Occipital lobe (tissue), 2 donors: ENCODE measurements around the gene SCGB2B2. TPM values are rescaled to one million over a fixed set of nuclear protein-coding genes. Genes with fewer than 3 reads are reported as not detected.
"Not testable (repeated sequence)": the region's sequence is repeated elsewhere in the genome, so short reads cannot be mapped to it uniquely, and the experiment has no call there.

Experiments
- DNase-seq: peaks from one replicate; lab custom pipeline; 2025; lab: John Stamatoyannopoulos, UW
- total RNA-seq: library from RNA; depleted of rRNA; stranded (reverse); fragments of >200 nt; gene quantifications from one replicate; pipeline ENCODE4 v1.2.3, GENCODE V29; 2014

Gene SCGB2B2
- total RNA-seq, 1 donor from 2014 or later: 0.16 TPM

DNA sequence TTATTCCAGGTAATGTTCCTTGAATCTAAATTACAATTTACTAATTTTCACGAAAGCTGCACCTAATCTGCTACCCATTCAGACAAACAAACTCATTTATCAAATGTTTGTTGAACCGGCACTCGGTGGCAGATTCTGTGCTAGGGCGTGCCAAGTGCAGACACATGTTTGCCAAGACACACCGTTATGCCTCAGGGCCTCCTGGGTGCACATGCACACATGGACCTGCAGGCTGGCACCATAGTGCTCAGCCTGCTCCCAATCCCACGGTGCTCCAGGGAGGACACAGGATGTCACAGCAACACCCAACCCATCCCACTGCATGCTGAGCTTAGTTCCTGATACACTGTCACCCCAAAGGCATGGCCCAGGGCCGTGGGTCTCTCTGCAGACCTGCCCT is 7.7 kb downstream of the SCGB2B2 start:
- DNase-seq: no peak

DNA sequence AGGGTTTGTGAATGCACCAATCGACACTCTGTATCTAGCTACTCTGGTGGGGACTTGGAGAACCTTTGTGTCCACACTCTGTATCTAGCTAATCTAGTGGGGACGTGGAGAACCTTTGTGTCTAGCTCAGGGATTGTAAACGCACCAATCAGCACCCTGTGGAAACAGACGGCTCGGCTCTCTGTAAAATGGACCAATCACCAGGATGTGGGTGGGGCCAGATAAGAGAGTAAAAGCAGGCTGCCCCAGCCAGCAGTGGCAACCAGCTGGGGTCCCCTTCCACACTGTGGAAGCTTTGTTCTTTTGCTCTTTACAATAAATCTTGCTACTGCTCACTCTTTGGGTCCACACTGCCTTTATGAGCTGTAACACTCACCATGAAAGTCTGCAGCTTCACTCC is 8.3 kb downstream of the SCGB2B2 start:
- DNase-seq: not testable (repeated sequence)

DNA sequence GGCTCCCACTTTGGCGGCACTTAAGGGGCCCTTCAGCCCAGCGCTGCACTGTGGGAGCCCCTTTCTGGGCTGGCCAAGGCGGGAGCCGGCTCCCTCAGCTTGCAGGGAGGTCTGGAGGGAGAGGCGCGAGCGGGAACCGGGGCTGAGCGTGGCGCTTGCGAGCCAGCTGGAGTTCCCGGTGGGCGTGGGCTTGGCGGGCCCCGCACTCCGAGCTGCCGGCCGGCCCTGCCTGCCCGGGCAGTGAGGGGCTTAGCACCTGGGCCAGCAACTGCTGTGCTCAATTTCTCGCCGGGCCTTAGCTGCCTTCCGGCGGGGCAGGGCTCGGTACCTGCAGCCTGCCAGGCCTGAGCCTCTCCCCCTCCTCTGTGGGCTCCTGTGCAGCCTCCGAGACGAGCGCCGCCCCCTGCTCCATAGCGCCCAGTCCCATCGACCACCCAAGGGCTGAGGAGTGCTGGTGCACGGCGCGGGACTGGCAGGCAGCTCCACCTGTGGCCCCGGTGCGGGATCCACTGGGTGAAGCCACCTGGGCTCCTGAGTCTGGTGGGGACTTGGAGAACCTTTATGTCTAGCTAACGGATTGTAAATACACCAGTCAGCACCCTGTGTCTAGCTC is 8.8 kb downstream of the SCGB2B2 start:
- not testable (repeated sequence) for DNase-seq

DNA sequence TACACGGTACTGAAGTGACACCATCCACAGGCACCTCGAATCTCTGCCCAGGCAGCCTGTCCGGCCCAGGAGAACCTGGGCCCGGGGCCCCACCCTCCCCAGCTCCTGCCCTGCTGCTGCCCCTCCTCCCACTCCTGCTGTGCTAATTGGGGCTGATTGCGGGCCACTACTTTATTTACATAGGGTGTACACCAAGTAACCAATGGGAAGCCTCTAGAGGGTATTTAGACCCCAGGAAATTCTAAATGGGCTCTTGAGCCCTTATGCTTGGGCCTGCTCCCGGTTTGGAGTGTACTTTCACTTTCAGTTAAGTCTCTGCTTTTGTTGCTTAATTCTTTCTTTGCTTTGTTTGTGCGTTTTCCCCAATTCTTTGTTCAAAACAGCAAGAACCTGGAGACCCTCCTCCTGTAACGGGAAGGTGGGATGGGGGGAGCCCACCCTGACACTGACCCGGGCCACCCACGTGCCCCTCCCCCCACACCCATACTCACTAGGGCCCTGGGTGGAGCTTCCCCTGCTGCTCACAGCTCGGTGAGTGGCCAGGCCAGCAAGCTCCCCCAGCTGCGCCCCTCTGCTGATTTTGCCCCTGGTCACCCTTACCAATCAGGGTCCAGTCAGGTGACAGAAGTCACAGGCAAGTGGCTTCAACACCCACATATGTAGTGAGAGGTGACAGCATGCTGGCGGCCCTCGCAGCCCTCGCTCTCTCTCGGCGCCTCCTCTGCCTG is 9.4 kb downstream of the SCGB2B2 start:
- DNase-seq: no peak

DNA sequence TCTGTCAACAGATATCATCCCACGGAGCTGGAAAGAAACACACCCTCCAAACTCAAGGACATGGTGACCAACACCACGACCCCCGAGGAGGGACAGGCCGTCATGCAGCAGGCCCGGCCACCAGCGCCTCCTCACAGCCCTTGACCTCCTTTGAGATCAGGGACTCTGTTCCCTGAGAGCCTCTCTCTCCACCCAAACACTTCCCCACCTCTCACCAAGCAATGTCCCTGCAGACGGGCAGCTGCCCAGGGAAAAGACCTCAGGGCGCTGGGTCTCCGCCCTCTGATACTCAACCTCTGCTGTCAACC is 10.0 kb downstream of the SCGB2B2 start:
- no peak for DNase-seq

DNA sequence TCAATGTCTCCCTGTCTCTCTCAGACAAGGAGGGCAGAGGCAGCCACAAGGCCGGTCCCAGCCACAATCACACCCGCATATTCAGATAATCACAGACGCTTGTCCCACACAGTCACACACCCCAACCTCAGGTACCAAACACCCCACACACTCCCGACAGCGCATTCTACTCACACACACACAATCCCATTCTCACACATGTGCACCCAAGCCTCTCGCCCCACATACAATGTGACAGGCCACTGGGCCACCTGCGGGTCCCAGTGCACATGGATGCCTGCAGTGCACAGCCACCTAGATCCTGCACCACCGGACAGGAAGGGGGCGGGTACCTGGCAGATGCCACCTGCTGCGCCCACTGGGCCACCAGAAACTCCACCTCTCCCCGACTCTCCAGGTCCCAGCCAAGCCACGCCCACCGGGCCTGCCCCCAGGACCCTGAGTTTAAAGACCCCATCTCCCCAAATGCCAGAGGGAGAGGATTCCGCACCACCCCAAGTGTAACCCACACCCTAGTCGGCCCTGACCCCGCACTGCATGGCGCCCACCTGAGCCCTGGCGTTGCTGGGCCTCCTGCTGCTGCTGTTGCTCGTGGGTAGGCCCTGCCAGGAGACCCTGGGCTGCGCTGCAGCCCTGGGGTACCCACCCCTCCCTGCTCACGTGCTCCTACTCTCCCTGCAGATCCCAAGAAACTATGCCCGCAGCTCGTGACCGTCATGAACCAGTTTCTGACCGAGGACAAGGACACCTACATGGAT is 10.6 kb downstream of the SCGB2B2 start:
- no peak for DNase-seq

DNA sequence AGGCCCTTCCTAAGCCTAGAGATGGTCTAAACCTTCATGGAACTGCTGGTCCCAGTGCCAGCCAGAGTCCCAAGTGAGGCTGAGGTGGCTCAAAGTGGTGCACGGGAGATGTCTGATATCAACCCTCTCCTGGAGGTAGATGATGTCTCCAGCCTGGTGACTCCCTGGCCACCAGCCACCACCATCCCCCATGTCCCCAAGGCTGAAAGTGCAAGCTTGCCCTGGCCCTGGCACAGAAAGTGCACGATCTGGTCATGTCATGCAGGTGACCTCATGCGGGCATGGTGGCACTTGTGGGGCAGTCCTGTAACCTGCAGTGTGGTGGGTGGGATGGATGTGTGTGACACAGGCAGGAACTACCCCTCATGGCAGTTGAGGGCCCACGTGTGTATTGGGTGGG is 11.7 kb downstream of the SCGB2B2 start:
- not testable (repeated sequence) for DNase-seq

DNA sequence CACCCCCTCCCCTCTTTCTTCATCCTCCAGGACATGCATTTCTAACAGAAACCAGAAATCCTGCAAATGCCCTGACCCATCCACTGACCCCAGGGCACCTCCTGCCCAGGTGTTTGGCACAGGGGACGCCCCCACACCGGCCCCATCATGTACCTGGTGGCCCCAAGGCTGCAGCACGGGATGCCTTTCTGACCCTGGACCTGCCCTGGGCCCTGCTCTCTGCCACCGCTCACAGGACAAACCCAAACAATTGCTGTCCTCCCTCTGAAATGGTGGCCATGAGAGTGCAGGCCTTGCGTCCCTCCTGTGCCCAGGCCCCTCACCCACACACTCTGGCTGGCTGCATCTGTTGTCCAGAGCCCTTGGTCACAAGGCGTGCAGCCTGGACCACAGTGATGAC is 12.1 kb downstream of the SCGB2B2 start:
- DNase-seq: no peak

DNA sequence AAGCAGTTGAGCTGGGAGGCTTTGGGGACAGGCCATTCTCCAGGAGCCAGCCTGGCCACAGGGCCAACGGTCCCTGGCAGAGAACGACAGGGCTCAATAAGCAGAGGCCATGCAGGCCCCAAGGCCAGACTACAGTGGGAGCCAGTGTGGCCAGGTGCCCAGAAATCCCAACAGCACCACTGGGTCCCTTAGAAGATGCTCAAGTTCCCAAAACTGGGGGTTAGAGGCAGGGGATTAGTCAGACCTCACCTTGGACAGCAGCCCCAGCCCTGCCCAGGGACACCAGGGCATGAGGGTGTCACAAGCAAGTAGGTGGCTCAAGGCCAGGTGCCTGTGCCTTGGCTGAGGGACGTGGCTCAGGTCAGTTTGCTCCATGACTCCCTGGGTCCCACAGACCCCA is 12.8 kb downstream of the SCGB2B2 start:
- DNase-seq: no peak

DNA sequence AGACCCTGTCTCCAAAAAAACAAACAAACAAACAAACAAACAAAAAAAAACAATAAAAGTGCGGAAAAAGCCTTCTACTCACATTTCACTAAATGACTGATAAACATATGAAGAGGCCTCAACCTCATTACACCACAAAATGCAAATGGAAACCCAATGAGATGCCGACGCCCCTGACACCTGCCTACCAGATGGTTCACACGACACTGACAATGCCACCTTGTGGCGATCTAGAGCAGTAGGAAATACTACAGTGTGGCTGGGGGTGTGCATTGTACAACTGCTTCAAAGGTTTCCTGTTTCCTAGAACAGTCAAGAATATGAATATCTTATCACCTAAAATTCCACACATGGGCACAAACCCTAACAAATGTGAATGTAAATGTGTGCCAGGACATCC is 14.0 kb downstream of the SCGB2B2 start:
- DNase-seq: no peak

DNA sequence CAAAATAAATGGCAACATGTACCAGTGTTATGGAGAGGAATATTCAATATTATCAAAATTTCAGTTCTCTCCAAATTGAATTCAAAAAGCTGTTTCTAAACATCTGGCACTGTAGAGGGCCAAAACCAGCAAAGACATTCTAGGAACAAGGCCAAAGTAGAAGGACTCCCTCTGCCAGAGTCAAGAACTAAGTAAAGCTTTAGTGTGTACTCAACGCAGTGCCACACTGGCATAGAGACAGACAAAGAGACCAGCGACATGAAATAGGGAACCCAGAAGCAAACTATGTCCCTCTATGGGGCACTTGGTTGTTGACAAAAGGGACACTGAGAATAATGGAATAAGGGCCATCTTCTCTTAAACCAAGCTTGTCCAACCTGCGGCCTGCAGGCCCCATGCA is 15.6 kb downstream of the SCGB2B2 start:
- no peak for DNase-seq

DNA sequence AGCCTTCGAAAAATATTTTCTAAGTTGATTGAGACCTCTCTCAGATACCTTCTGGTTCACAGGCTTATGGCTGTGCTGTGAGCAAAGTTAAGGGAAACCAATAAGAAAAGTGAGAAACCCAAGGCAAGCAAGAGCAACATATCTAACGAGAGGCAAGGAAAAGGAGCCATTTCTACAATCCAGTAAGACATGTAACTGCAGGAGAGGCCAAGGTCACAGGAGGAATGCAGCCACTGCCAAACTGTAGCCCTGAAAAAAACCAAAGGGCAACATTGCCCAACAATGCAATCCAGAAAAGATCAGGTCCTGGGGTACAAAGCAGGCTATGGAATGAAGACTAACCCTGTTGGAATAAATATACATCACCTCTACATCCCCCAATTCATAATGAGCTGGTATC is 21.3 kb downstream of the SCGB2B2 start:
- DNase-seq: no peak

DNA sequence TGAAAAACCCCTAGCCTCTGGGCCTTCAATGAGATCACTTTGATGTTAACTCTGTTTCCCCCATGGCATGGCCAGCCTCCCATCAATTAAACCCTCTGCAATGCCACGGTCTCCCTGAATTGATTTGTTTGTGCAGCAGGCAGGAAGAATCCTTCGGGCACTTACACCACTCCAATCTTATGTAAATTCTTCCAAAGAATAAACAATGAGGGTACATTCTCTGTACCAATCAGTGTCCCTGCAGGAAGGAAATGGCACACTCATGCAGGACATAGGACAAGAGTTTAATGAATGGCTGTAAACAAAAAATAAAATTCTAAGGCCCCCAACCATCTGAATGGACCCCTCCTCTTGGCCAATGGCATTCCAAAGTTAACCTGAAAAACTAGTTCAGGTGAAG is 22.2 kb downstream of the SCGB2B2 start:
- DNase-seq: no peak

DNA sequence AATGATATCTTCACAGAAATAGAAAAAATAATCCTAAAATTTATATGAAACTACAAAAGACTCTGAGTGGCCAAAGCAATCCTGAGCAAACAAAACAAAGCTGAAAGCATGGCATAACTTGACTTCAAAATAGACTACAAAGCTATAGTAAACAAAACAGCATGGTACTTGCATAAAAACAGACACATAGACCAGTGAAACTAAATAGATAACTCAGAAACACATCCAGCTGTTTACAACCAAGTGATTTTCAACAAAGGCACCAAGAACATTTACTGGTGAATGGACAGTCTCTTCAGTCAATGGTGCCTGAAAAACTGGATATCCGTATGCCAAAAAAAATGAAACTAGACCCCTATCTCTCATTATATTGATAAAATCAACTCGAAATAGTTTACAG is 25.2 kb downstream of the SCGB2B2 start:
- no peak for DNase-seq

DNA sequence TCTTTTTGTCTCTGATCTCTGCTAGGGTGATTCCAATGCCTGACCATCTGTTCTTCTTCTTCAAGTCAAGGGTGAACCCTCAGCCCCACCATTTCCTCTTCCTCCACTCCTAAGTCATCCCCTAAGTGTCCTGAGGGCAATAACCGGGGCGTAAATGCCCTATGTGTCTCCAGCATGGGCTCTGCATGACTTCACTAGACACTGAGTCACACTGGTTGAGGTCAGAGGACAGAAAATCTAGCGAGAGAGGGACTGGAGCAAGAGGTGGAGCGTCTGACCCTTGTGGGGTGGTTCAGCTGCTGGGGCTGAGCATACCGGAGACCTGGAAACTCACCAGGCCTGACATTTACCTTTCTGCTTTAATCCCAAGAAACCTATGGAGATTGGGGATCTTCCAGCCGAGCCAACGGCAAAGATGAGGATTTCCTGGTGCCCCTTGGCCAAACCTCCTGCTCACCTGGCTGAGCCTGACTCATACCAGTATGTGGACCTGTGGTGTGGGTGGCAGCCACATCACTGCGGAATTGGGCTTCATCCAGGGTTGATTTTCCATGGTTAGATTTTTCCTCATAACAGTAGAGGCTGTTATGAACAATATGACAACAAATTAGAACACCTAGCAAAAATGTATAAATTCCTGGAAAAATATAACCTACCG is 26.9 kb downstream of the SCGB2B2 start:
- no peak for DNase-seq

DNA sequence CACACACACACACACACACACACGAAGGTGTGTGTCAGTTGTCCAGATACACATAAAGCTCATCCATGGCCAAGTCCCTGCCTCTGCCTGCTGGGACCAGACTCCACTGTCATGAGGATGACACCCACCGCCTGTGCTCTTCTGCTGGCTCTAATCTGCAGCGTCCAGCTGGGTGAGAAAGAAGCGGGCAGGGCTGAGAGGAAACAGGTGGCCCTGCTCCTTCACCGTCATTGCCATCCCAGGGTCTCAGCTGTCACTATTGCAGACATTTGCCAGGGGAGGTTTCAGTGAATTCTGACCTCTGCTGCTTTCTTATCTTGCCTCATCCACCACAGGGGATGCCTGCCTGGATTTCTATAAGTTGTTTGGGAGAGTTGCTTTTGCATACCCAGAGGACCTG is 31.4 kb downstream of the SCGB2B2 start:
- no peak for DNase-seq

DNA sequence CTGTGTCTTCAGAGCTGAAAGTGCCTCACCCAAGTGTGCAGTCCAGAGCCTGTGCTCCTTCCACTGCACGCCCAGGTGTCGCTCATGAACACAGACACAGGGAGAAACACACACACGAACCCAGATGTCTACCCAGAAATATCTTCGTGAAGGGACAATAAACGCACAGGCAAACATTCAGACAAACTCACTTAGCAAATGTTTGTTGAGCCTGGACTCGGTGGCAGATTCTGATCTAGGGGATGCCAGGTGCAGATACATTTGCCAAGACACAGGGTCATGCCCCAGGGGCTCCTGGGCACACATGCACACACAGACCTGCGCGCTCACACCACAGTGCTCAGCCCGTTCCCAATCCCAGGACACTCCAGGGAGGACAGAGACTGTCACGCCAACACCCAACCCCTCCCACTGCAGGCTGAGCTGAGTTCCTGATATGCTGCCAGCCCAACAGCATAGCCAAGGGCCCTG is 31.9 kb downstream of the SCGB2B2 start:
- DNase-seq: no peak

DNA sequence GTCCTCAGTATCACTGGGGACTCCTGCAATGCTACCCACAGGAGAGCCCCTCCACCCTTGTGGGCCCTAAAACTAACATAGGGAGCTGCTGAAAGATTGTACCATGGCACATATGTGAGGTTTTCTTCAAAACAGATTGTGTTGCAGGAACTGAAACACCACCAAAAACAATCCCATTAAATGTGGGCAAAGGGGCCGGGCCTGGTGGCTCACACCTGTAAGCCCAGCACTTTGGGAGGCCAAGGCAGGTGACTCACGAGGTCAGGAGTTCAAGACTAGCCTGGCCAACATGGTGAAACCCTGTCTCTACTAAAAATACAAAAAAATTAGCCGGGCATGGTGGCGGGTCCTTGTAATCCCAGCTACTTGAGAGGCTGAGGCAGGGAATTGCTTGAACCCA is 34.7 kb downstream of the SCGB2B2 start:
- no peak for DNase-seq

DNA sequence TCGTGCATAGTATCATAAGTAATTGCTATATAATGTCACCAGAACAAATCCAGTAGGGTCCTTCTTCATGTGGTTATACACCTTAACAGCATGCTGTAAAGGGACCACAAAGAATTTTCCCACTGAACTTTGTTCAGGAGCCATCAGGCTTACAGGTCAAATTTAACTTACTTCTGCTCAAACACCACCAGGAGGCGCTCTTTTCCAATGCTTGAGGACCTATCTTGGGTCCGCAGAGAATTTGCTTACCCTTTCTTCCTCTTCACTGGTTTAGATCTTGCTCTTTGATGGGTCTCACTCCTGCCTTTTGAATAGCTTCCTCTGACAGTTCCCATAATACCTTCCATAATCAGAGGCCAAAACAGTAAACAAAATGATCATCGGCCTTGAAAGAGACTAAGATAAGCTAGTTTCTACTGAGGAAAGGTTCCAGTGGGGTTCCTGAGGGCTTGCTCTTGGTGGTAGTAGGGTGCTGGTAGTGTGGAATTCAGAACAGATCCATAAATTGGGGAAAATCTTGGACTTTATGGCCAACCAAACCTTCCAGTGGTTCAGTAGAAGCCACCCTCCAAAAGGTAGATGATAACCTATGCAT is 37.4 kb downstream of the SCGB2B2 start:
- DNase-seq: peak; percentile 2

DNA sequence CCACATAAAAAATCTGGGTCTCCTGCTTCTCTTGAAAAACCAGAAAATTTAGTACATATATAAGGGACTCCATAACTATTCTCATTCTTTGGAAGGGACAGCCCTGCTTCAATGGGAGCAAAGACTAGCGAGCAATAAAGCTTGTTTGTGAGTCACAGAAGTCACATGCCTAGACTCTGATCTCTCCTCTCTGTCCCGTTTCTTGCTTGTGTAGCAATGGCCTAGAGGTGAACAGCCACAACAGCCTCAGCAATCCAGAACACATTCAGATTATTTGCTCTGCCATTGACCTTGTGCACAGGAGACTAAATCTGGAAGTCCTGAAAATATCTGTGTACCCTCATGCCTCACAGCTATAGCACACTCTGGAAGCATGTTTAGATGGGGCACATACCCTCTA is 43.2 kb downstream of the SCGB2B2 start:
- no peak for DNase-seq
